ENCODE data around the gene TTYH1.

- TF ChIP-seq, protein P1, sequence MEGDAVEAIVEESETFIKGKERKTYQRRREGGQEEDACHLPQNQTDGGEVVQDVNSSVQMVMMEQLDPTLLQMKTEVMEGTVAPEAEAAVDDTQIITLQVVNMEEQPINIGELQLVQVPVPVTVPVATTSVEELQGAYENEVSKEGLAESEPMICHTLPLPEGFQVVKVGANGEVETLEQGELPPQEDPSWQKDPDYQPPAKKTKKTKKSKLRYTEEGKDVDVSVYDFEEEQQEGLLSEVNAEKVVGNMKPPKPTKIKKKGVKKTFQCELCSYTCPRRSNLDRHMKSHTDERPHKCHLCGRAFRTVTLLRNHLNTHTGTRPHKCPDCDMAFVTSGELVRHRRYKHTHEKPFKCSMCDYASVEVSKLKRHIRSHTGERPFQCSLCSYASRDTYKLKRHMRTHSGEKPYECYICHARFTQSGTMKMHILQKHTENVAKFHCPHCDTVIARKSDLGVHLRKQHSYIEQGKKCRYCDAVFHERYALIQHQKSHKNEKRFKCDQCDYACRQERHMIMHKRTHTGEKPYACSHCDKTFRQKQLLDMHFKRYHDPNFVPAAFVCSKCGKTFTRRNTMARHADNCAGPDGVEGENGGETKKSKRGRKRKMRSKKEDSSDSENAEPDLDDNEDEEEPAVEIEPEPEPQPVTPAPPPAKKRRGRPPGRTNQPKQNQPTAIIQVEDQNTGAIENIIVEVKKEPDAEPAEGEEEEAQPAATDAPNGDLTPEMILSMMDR (IDR thresholded peaks at IDR 0.05) = no peak
- no peak for TF ChIP-seq POLR2A (IDR thresholded peaks at IDR 0.05)
Observed at GRCh38 chr19:54465426-54466109, 50.3 kb downstream of the TTYH1 start.
